ENCODE data around the gene KIF1A.

DNA sequence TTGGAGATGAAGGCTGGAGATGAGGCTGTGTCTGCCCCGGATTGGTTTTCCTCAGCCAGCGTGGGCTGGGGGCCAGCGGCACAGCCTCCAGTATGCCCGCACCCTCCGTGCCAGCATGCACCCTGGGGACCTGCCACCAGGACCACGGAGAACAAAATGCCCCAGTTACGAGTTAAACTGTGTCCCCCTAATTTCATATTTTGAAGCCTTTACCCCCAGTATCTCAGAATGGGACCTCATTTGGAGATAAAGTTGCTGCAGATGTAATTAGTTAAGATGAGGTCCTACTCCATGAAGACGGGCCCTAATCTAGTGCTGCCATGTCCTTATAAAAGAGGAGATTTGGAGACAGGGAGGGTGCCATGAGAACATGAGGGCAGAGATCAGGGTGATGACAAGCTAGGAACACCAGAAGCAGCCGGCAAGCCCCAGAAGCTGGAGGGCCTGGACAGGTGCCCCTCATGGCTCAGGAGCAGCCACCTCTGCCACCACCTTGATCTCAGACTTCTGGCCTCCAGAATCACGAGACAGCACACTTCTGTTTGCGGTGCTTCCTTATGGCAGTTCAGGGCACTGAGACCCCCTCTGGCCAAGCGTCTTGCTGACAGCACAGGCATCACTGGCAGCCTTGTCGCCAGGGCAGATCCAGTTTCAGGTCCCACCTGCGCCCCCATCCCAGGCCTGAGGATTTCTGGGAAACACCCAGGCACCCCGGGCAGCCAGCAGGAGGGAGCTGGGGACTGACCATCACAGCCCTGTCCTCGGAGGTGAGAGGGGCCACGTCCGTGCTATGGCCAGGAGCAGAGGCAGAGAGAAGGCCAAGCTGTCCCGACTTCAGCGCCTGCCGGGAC, 29.4 kb downstream of the KIF1A start:
- TF ChIP-seq, protein P1, sequence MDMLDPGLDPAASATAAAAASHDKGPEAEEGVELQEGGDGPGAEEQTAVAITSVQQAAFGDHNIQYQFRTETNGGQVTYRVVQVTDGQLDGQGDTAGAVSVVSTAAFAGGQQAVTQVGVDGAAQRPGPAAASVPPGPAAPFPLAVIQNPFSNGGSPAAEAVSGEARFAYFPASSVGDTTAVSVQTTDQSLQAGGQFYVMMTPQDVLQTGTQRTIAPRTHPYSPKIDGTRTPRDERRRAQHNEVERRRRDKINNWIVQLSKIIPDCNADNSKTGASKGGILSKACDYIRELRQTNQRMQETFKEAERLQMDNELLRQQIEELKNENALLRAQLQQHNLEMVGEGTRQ (IDR thresholded peaks at IDR 0.05; ENCODE audit: low read length): no peak
- no peak for TF ChIP-seq TAF1 (IDR thresholded peaks at IDR 0.05; ENCODE audit: low read depth, low read length)
- TF ChIP-seq NRF1 (IDR thresholded peaks at IDR 0.05; ENCODE audit: low read depth, low read length): no peak
